ENCODE measurements around the gene NXF1. TPM values are rescaled to one million over a fixed set of nuclear protein-coding genes. Genes with fewer than 3 reads are reported as not detected.
"Not testable (repeated sequence)": the region's sequence is repeated elsewhere in the genome, so short reads cannot be mapped to it uniquely, and the experiment has no call there.

Gene NXF1
- total RNA-seq, 1 donor, result 33.2 TPM

GRCh38 chr11:62830904-62831519, 25.8 kb upstream of the NXF1 start:
- TF ChIP-seq CTCF (IDR thresholded peaks at IDR 0.05; ENCODE audit: insufficient read depth, low read depth, low read length), result no peak
- no peak for DNase-seq (ENCODE audit: low read depth)
- H3K4me3 ChIP-seq (ENCODE audit: low read depth, low read length), result peak overlapping the region; percentile 94

GRCh38 chr11:62828130-62828529, 22.9 kb upstream of the NXF1 start:
- not testable (repeated sequence) for H3K4me3 ChIP-seq (ENCODE audit: low read depth, low read length); DNase-seq (ENCODE audit: low read depth)

GRCh38 chr11:62823677-62824076, 18.4 kb upstream of the NXF1 start:
- no peak for DNase-seq (ENCODE audit: low read depth)
- no peak for TF ChIP-seq CTCF (IDR thresholded peaks at IDR 0.05; ENCODE audit: insufficient read depth, low read depth, low read length)
- no peak overlapping the region for H3K4me3 ChIP-seq (ENCODE audit: low read depth, low read length)

- TF ChIP-seq CTCF (IDR thresholded peaks at IDR 0.05; ENCODE audit: insufficient read depth, low read depth, low read length), result no peak
- H3K4me3 ChIP-seq (ENCODE audit: low read depth, low read length), result no peak overlapping the region
- no peak for DNase-seq (ENCODE audit: low read depth)
Observed at GRCh38 chr11:62817129-62817528, 11.9 kb upstream of the NXF1 start.

- no peak for TF ChIP-seq CTCF (IDR thresholded peaks at IDR 0.05; ENCODE audit: insufficient read depth, low read depth, low read length)
- H3K4me3 ChIP-seq (ENCODE audit: low read depth, low read length), result no peak overlapping the region
- no peak for DNase-seq (ENCODE audit: low read depth)
Observed at GRCh38 chr11:62816557-62816956, 11.3 kb upstream of the NXF1 start.

GRCh38 chr11:62811659-62812058, 6.4 kb upstream of the NXF1 start:
- no peak for DNase-seq (ENCODE audit: low read depth)
- TF ChIP-seq CTCF (IDR thresholded peaks at IDR 0.05; ENCODE audit: insufficient read depth, low read depth, low read length), result no peak
- no peak overlapping the region for H3K4me3 ChIP-seq (ENCODE audit: low read depth, low read length)

GRCh38 chr11:62810748-62811147, 5.5 kb upstream of the NXF1 start:
- no peak overlapping the region for H3K4me3 ChIP-seq (ENCODE audit: low read depth, low read length)
- TF ChIP-seq CTCF (IDR thresholded peaks at IDR 0.05; ENCODE audit: insufficient read depth, low read depth, low read length), result no peak
- no peak for DNase-seq (ENCODE audit: low read depth)

Measured in fibroblast of villous mesenchyme (primary cell).